OCI-LY7 (cell line): ENCODE data around the gene FBP1. TPM values are rescaled to one million over a fixed set of nuclear protein-coding genes. Genes with fewer than 3 reads are reported as not detected.

Experiments used
- BruUV-seq: library from RNA; stranded (reverse); fragments of 400-500 nt; replicated peaks from 2 replicates; lab custom pipeline; 2021; lab: Mats Ljungman, UMichigan
- CTCF ChIA-PET: fragments of 300-600 bp; sonication (Branson Sonifier 250); formaldehyde crosslinking; loops from one replicate; lab custom pipeline; 2022; ENCODE audit warnings: antibody characterized with exemption; ENCODE audit not compliant: unreplicated experiment; lab: Charles Lee
- POLR2A ChIA-PET: fragments of 300-600 bp; sonication (Branson Sonifier 250); formaldehyde crosslinking; loops from one replicate; lab custom pipeline; 2022; ENCODE audit warnings: antibody characterized with exemption; lab: Charles Lee
- DNase-seq: peaks from one replicate; pipeline ENCODE4 v3.0.0-alpha.2; 2015; ENCODE audit warnings: low spot score
- H2AFZ ChIP-seq: fragments of 200-600 bp; sonication (generic), shearing (Covaris generic); 2 replicates; pipeline ENCODE4 v1.6.1; 2014; ENCODE audit warnings: mild to moderate bottlenecking, antibody characterized with exemption, low read length, moderate library complexity
- H3K27ac ChIP-seq: fragments of 200-600 bp; sonication (generic); 2 replicates; pipeline ENCODE4 v1.5.1; 2014; ENCODE audit warnings: mixed run types, low read depth, mild to moderate bottlenecking, moderate library complexity, low read length, inconsistent platforms; ENCODE audit not compliant: poor library complexity, severe bottlenecking
- H3K36me3 ChIP-seq: fragments of 200-600 bp; sonication (generic); 2 replicates; pipeline ENCODE4 v1.6.1; 2014; ENCODE audit warnings: mild to moderate bottlenecking, antibody characterized with exemption, low read length, moderate library complexity, mixed read lengths; ENCODE audit not compliant: insufficient read depth
- H3K4me1 ChIP-seq: fragments of 200-600 bp; sonication (generic); 2 replicates; pipeline ENCODE4 v1.5.1; 2014; ENCODE audit warnings: mild to moderate bottlenecking, low read length; ENCODE audit not compliant: insufficient read depth, poor library complexity, severe bottlenecking
- H3K4me2 ChIP-seq: fragments of 200-600 bp; sonication (generic); 2 replicates; pipeline ENCODE4 v1.6.1; 2014; ENCODE audit warnings: mild to moderate bottlenecking, low read length
- H3K4me3 ChIP-seq: fragments of 200-600 bp; sonication (generic); 2 replicates; pipeline ENCODE4 v1.5.1; 2014; ENCODE audit warnings: mild to moderate bottlenecking, low read depth, low read length; ENCODE audit not compliant: poor library complexity, severe bottlenecking
- H3K79me2 ChIP-seq: fragments of 200-600 bp; sonication (generic); 2 replicates; pipeline ENCODE4 v1.6.1; 2016; ENCODE audit warnings: low read depth, mild to moderate bottlenecking, low read length, moderate library complexity, mixed read lengths; ENCODE audit not compliant: insufficient read depth
- H3K9me2 ChIP-seq: fragments of 200-600 bp; sonication (generic); 2 replicates; pipeline ENCODE4 v1.6.1; 2016; ENCODE audit warnings: mild to moderate bottlenecking, low read length, mixed read lengths; ENCODE audit not compliant: insufficient read depth
- H3K9me3 ChIP-seq: fragments of 200-600 bp; sonication (generic); 2 replicates; pipeline ENCODE4 v1.6.1; 2014; ENCODE audit warnings: mild to moderate bottlenecking, mixed run types, low read length, mixed read lengths
- H4K20me1 ChIP-seq: fragments of 200-600 bp; sonication (generic); 2 replicates; pipeline ENCODE4 v1.6.1; 2014; ENCODE audit warnings: mild to moderate bottlenecking, antibody characterized with exemption, low read length, moderate library complexity, mixed read lengths; ENCODE audit not compliant: insufficient read depth
- EZH2phosphoT487 ChIP-seq: fragments of 200-600 bp; sonication (generic); IDR thresholded peaks from 2 replicates; pipeline ENCODE4 v1.6.1; 2018; ENCODE audit warnings: low read depth, borderline replicate concordance, mild to moderate bottlenecking, mixed run types, antibody characterized with exemption, low read length, moderate library complexity, mixed read lengths
- intact Hi-C: fragments of 100-400 bp; cut with micrococcal nuclease; formaldehyde crosslinking; loops from one replicate; pipeline ENCODE4 v1.10.0; 2022; ENCODE audit not compliant: unreplicated experiment
- total RNA-seq, 2 experiments: library from RNA; depleted of rRNA in 1 of 2; stranded (reverse); fragments of >200 nt in 1 of 2; shearing (Covaris generic) in 1 of 2; gene quantifications; 2 replicates each; pipeline ENCODE4 v1.2.3, GENCODE V29; 2014 to 2022
- TF ChIP-seq, protein P1 (sequence below): fragments of 200-600 bp; sonication (generic); conservative IDR thresholded peaks from 2 replicates; pipeline ENCODE4 v1.5.1; 2014; ENCODE audit warnings: mild to moderate bottlenecking, antibody characterized with exemption, low read length, moderate library complexity, mixed read lengths

The FBP1 gene
- total RNA-seq, 2 experiments from 2014 or later: 63.9 to 79.1 TPM

DNA sequence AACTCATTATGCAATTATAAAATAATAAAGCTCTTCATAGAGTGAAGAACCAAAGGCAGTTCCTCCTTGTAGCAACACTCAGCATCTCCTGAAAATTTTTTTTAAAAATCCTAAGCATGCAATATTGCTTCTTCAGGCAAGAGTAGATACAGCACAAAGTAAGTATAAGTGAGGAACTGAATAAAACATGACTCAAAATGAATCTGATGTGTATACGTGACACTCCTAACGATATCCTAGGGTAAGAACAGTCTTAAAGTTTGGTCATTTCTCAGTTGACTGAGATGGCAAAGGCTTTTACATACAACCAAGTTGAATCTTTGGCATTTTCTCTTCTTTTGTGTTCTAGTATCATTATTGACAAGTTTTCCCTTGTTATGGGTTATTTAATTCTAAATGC, 46.0 kb upstream of the FBP1 start:
- ChIA-PET POLR2A (no interaction called here), CTCF (no interaction called here)
- no peak for TF ChIP-seq EZH2phosphoT487
- TF ChIP-seq, protein P1, sequence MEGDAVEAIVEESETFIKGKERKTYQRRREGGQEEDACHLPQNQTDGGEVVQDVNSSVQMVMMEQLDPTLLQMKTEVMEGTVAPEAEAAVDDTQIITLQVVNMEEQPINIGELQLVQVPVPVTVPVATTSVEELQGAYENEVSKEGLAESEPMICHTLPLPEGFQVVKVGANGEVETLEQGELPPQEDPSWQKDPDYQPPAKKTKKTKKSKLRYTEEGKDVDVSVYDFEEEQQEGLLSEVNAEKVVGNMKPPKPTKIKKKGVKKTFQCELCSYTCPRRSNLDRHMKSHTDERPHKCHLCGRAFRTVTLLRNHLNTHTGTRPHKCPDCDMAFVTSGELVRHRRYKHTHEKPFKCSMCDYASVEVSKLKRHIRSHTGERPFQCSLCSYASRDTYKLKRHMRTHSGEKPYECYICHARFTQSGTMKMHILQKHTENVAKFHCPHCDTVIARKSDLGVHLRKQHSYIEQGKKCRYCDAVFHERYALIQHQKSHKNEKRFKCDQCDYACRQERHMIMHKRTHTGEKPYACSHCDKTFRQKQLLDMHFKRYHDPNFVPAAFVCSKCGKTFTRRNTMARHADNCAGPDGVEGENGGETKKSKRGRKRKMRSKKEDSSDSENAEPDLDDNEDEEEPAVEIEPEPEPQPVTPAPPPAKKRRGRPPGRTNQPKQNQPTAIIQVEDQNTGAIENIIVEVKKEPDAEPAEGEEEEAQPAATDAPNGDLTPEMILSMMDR: no peak
- DNase-seq: no peak
- BruUV-seq: no TSS peak
- no peak overlapping the region for H3K27ac ChIP-seq
- H4K20me1 ChIP-seq: no peaks in the 10 kb centered on the region
- H3K4me3 ChIP-seq: no peak overlapping the region
- H3K79me2 ChIP-seq: no peaks in the 10 kb centered on the region
- H3K4me1 ChIP-seq: no peaks in the 10 kb centered on the region
- H3K9me3 ChIP-seq: no peaks in the 10 kb centered on the region
- intact Hi-C loops: no loop called here
- H3K36me3 ChIP-seq: no peaks in the 10 kb centered on the region
- H3K4me2 ChIP-seq: no peak overlapping the region
- H3K9me2 ChIP-seq: no peaks in the 10 kb centered on the region
- no peak overlapping the region for H2AFZ ChIP-seq

DNA sequence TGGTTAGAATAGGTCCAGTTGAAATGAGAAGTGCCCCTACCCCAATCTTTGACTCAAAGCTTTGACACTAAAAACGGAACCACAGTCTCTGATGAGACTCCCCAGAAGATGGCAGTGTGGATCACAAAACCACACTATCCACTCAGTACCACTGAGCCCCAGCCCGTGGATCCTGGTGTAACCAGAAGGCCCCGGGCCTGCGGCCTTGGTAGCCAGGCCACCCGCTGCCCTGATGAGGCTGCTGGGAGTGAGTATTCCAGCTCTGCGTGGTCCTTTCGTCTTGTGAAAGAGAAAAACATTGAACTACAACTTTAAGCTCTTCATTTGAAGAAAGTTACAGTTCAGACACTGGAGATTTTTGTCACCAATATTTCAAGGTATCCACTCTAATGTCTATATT, 42.2 kb upstream of the FBP1 start:
- Histone ChIP-seq H3K36me3 (no peaks in the 10 kb centered on the region), H3K9me3 (no peaks in the 10 kb centered on the region), H2AFZ (peak overlapping the region; percentile 51; the same call in 1 of the 2 replicates), H3K4me2 (no peak overlapping the region), H3K27ac (no peak overlapping the region), H3K9me2 (no peaks in the 10 kb centered on the region), H3K79me2 (no peaks in the 10 kb centered on the region), H3K4me1 (no peaks in the 10 kb centered on the region), H3K4me3 (no peak overlapping the region), H4K20me1 (no peaks in the 10 kb centered on the region)
- CTCF ChIA-PET: interaction anchor here (0.7 to 1.9 kb wide), 4 partner anchors 12 to 450 kb away, joined by 3 to 6 read pairs (median 4); no protein-coding TSS in a partner anchor
- intact Hi-C loops: loop anchor here (1.0 to 5.0 kb wide), 3 partner anchors 101 to 446 kb away; no protein-coding TSS in a partner anchor
- TF ChIP-seq, protein P1: peak; percentile 88
- TF ChIP-seq EZH2phosphoT487: no peak
- BruUV-seq: no TSS peak
- DNase-seq: peak; percentile 74
- POLR2A ChIA-PET: interaction anchor here (0.6 to 1.2 kb wide), 4 partner anchors 10 to 655 kb away, joined by 3 to 4 read pairs (median 4); no protein-coding TSS in a partner anchor

DNA sequence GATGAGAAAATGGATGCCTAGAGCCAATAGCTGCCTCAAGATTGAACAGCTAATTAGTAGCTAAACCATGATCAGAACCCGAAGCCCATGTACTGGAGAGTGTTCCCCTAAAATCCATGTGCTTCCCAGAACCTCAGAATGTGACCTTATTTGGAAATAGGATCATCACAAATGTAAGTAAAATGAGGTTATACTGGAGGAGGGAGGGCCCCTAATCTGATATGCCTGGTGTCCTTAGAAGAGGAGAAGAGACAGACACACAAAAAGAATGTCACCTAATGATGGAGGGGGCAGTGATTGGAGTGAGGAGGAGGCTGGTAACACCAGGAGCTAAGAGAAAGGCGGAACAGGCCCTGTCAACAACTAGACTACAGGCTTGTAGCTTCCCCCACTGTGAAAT, 41.3 kb upstream of the FBP1 start:
- H2AFZ ChIP-seq: no peak overlapping the region
- no peaks in the 10 kb centered on the region for H3K9me2 ChIP-seq
- H3K4me2 ChIP-seq: no peak overlapping the region
- no peaks in the 10 kb centered on the region for H3K9me3 ChIP-seq
- ChIA-PET CTCF (interaction anchor here (0.5 to 1.9 kb wide), 4 partner anchors 11 to 447 kb away, joined by 3 to 6 read pairs (median 3); no protein-coding TSS in a partner anchor), POLR2A (interaction anchor here (0.6 to 1.0 kb wide), 4 partner anchors 177 to 809 kb away, joined by 3 to 6 read pairs (median 3); no protein-coding TSS in a partner anchor)
- BruUV-seq: no TSS peak
- intact Hi-C loops: loop anchor here (1.0 to 5.0 kb wide), 3 partner anchors 102 to 447 kb away; no protein-coding TSS in a partner anchor
- no peak overlapping the region for H3K4me3 ChIP-seq
- H3K4me1 ChIP-seq: no peaks in the 10 kb centered on the region
- H4K20me1 ChIP-seq: no peaks in the 10 kb centered on the region
- no peak for TF ChIP-seq EZH2phosphoT487
- TF ChIP-seq, protein P1: no peak
- no peaks in the 10 kb centered on the region for H3K36me3 ChIP-seq
- no peak for DNase-seq
- H3K27ac ChIP-seq: no peak overlapping the region
- H3K79me2 ChIP-seq: no peaks in the 10 kb centered on the region
